DND-41 (cell line): Measurements from ENCODE around the gene ACP3.

Source experiments
- CTCF ChIP-seq: IDR thresholded peaks from 2 replicates; pipeline ENCODE4 v1.5.1; 2012; ENCODE audit warnings: borderline replicate concordance, low read length, moderate library complexity, mild to moderate bottlenecking; ENCODE audit not compliant: poor library complexity, severe bottlenecking; ENCODE audit errors: extremely low read depth
- EZH2 ChIP-seq: IDR thresholded peaks from 3 replicates; pipeline ENCODE4 v1.6.1; 2012; ENCODE audit warnings: borderline replicate concordance, low read depth, mild to moderate bottlenecking, moderate library complexity, low read length, inconsistent platforms; ENCODE audit not compliant: severe bottlenecking

GRCh38 chr3:132268956-132269355 is 48.3 kb upstream of the ACP3 start:
- TF ChIP-seq EZH2, result no peak
- TF ChIP-seq CTCF, result peak; percentile 45
